H1 (cell line): ENCODE measurements around the gene C17orf107. TPM values are rescaled to one million over a fixed set of nuclear protein-coding genes. Genes with fewer than 3 reads are reported as not detected.

Experiments used
- CTCF ChIA-PET: fragments of 300-600 bp; sonication (Branson Sonifier 250); formaldehyde crosslinking; loops from one replicate; lab custom pipeline; 2021; ENCODE audit not compliant: partially characterized antibody; lab: Charles Lee
- POLR2A ChIA-PET: fragments of 300-600 bp; sonication (Branson Sonifier 250); formaldehyde crosslinking; loops from one replicate; lab custom pipeline; 2021; ENCODE audit warnings: inconsistent platforms; ENCODE audit not compliant: partially characterized antibody; lab: Charles Lee
- DNase-seq, 2 experiments: peaks; one replicate each; pipeline versions ENCODE4 v3.0.0 to v3.0.0-alpha.2; 2010 to 2022; ENCODE audit warnings: low spot score in 2 of 2, low read depth in 1 of 2, mixed read lengths in 1 of 2
- FAIRE-seq: peaks from 2 replicates; lab custom pipeline; 2011; peaks lifted over from hg19 to GRCh38; lab: Jason Lieb, UNC
- H2AFZ ChIP-seq: 2 replicates; pipeline ENCODE4 v1.8.1; 2012; ENCODE audit warnings: low read length, inconsistent platforms
- H2AK5ac ChIP-seq: 2 replicates; pipeline ENCODE4 v1.6.1; 2013; ENCODE audit warnings: low read depth, low read length
- H2BK120ac ChIP-seq: replicated peaks from 2 replicates; pipeline ENCODE3; 2013; ENCODE audit warnings: low read depth, low read length, inconsistent platforms
- H2BK12ac ChIP-seq: 2 replicates; pipeline ENCODE4 v1.6.1; 2013; ENCODE audit warnings: low read depth, low read length
- H2BK15ac ChIP-seq: 2 replicates; pipeline ENCODE4 v1.6.1; 2013; ENCODE audit warnings: low read length
- H2BK20ac ChIP-seq: 2 replicates; pipeline ENCODE4 v1.6.1; 2013; ENCODE audit warnings: low read length
- H2BK5ac ChIP-seq: 2 replicates; pipeline ENCODE4 v1.6.1; 2013; ENCODE audit warnings: low read depth, low read length
- H3K14ac ChIP-seq: 2 replicates; pipeline ENCODE4 v1.6.1; 2013; ENCODE audit warnings: inconsistent platforms; ENCODE audit not compliant: insufficient read length
- H3K18ac ChIP-seq: 2 replicates; pipeline ENCODE4 v1.6.1; 2013; ENCODE audit warnings: low read length; ENCODE audit errors: extremely low read depth
- H3K23ac ChIP-seq: 2 replicates; pipeline ENCODE4 v1.6.1; 2013; ENCODE audit warnings: inconsistent platforms; ENCODE audit not compliant: insufficient read length
- H3K23me2 ChIP-seq: 2 replicates; pipeline ENCODE4 v1.6.1; 2013; ENCODE audit warnings: low read depth, low read length
- H3K27ac ChIP-seq: 2 replicates; pipeline ENCODE4 v1.6.1; 2011; ENCODE audit warnings: low read depth, low read length, inconsistent platforms
- H3K27me3 ChIP-seq, 4 experiments: replicated peaks in 1 of 4; 1 replicate in 1 of 4; 2 replicates in 3 of 4; pipeline versions ENCODE4 v1.6.1 to v1.8.1; 2011 to 2013; ENCODE audit warnings: low read length in 3 of 4, mild to moderate bottlenecking in 3 of 4, inconsistent platforms in 2 of 4, mixed read lengths in 2 of 4, moderate library complexity in 1 of 4; ENCODE audit not compliant: control insufficient read depth in 3 of 4, insufficient read depth in 3 of 4; ENCODE audit errors: extremely low read depth in 1 of 4
- H3K36me3 ChIP-seq, 4 experiments: 2 replicates each; pipeline versions ENCODE4 v1.6.1 to v1.8.1; 2011 to 2013; ENCODE audit warnings: mild to moderate bottlenecking in 4 of 4, low read length in 3 of 4, moderate library complexity in 2 of 4, control low read depth in 1 of 4, inconsistent platforms in 1 of 4; ENCODE audit not compliant: insufficient read depth in 4 of 4, control insufficient read depth in 2 of 4
- H3K4ac ChIP-seq: replicated peaks from 2 replicates; pipeline ENCODE3; 2013; ENCODE audit warnings: low read length, low read depth, mixed read lengths, inconsistent platforms; ENCODE audit not compliant: insufficient read length
- H3K4me1 ChIP-seq, 4 experiments: replicated peaks in 1 of 4; 1 replicate in 1 of 4; 2 replicates in 3 of 4; pipeline versions ENCODE4 v1.6.1 to v1.8.1; 2011 to 2013; ENCODE audit warnings: low read length in 3 of 4, inconsistent platforms in 2 of 4, mixed read lengths in 1 of 4; ENCODE audit not compliant: insufficient read depth in 4 of 4, control insufficient read depth in 3 of 4
- H3K4me2 ChIP-seq, 2 experiments: 2 replicates each; pipeline versions ENCODE4 v1.6.1 to v1.8.1; 2011 to 2013; ENCODE audit warnings: low read depth in 2 of 2, low read length in 2 of 2, control low read depth in 1 of 2, inconsistent platforms in 1 of 2, mild to moderate bottlenecking in 1 of 2; ENCODE audit not compliant: insufficient read depth in 1 of 2
- H3K4me3 ChIP-seq, 4 experiments: fragments of 200-600, 300-600 bp in 1 of 4; sonication (generic), shearing (Covaris generic), sonication (Bioruptor Twin) in 1 of 4; 2 replicates each; pipeline versions ENCODE4 v1.5.1 to v1.8.1; 2011 to 2016; ENCODE audit warnings: low read length in 4 of 4, low read depth in 3 of 4, control low read depth in 2 of 4, inconsistent platforms in 2 of 4, mild to moderate bottlenecking in 2 of 4, mixed read lengths in 1 of 4, moderate library complexity in 1 of 4; ENCODE audit not compliant: insufficient read depth in 2 of 4; ENCODE audit errors: extremely low read depth in 1 of 4
- H3K56ac ChIP-seq: replicated peaks from 2 replicates; pipeline ENCODE3; 2013; ENCODE audit warnings: low read depth, mild to moderate bottlenecking, mixed read lengths, low read length, inconsistent platforms; ENCODE audit not compliant: insufficient read length
- H3K79me1 ChIP-seq: 2 replicates; pipeline ENCODE4 v1.6.1; 2013; ENCODE audit warnings: low read depth, low read length, control low read depth
- H3K79me2 ChIP-seq, 2 experiments: 2 replicates each; pipeline versions ENCODE4 v1.6.1 to v1.8.1; 2012 to 2013; ENCODE audit warnings: low read length in 2 of 2, mild to moderate bottlenecking in 2 of 2, inconsistent platforms in 1 of 2; ENCODE audit not compliant: insufficient read depth in 2 of 2, control insufficient read depth in 1 of 2
- H3K9ac ChIP-seq, 4 experiments: replicated peaks in 1 of 4; 1 replicate in 1 of 4; 2 replicates in 3 of 4; pipeline versions ENCODE4 v1.6.1 to v1.8.1; 2011 to 2013; ENCODE audit warnings: low read depth in 3 of 4, low read length in 3 of 4, control low read depth in 2 of 4, mild to moderate bottlenecking in 2 of 4, moderate library complexity in 2 of 4, inconsistent platforms in 1 of 4; ENCODE audit errors: extremely low read depth in 1 of 4
- H3K9me3 ChIP-seq, 2 experiments: 2 replicates each; pipeline versions ENCODE4 v1.6.1 to v1.8.1; 2012 to 2013; ENCODE audit warnings: mild to moderate bottlenecking in 2 of 2, moderate library complexity in 2 of 2, control low read depth in 1 of 2, inconsistent platforms in 1 of 2, low read depth in 1 of 2, low read length in 1 of 2, mixed read lengths in 1 of 2; ENCODE audit not compliant: insufficient read depth in 2 of 2
- H4K20me1 ChIP-seq, 2 experiments: replicated peaks in 1 of 2; 2 replicates each; pipeline versions ENCODE3 to v1.8.1; 2011 to 2013; ENCODE audit warnings: inconsistent platforms in 2 of 2, low read length in 2 of 2, mild to moderate bottlenecking in 1 of 2; ENCODE audit not compliant: insufficient read depth in 2 of 2, control insufficient read depth in 1 of 2
- H4K5ac ChIP-seq: 2 replicates; pipeline ENCODE4 v1.6.1; 2013; ENCODE audit warnings: low read length, low read depth, mixed read lengths, inconsistent platforms; ENCODE audit not compliant: insufficient read length
- H4K8ac ChIP-seq: 2 replicates; pipeline ENCODE4 v1.8.0; 2013; ENCODE audit warnings: mild to moderate bottlenecking, moderate library complexity, low read length, inconsistent platforms; ENCODE audit not compliant: insufficient read depth; ENCODE audit errors: extremely low read depth
- H4K91ac ChIP-seq: replicated peaks from 2 replicates; pipeline ENCODE3; 2013; ENCODE audit warnings: low read length, mixed read lengths, inconsistent platforms; ENCODE audit not compliant: insufficient read length
- ASH2L ChIP-seq: fragments of 200-600, 300-600 bp; sonication (generic); IDR thresholded peaks from one replicate; pipeline ENCODE4 v1.7.1; 2017; ENCODE audit warnings: low read length
- CEBPB ChIP-seq: IDR thresholded peaks from 2 replicates; pipeline ENCODE4 v1.6.1; 2012; ENCODE audit warnings: low read depth, low read length
- CHD1 ChIP-seq: IDR thresholded peaks from 2 replicates; pipeline ENCODE4 v1.6.1; 2012; ENCODE audit warnings: low read depth, low read length, improper control_type of control experiment
- CHD2 ChIP-seq: IDR thresholded peaks from 2 replicates; pipeline ENCODE4 v1.6.1; 2012; ENCODE audit warnings: low read length, improper control_type of control experiment
- GABPA ChIP-seq: IDR thresholded peaks from 2 replicates; pipeline ENCODE4 v1.6.1; 2011; ENCODE audit warnings: mild to moderate bottlenecking, low read length, moderate library complexity, borderline replicate concordance; ENCODE audit not compliant: insufficient read depth
- POLR2AphosphoS5 ChIP-seq: IDR thresholded peaks from 2 replicates; pipeline ENCODE4 v1.6.1; 2011; ENCODE audit warnings: low read depth, low read length
- WGBS, 2 experiments: shearing (Covaris generic) in 1 of 2; methylation state at CpG; one replicate each; pipeline versions ENCODE4 v1.1.6 to v1.1.7; 2013 to 2015; ENCODE audit warnings: low lambda C conversion rate in 2 of 2, mixed read lengths in 2 of 2, inconsistent platforms in 1 of 2, low coverage in 1 of 2, missing lambda C conversion rate in 1 of 2; ENCODE audit not compliant: insufficient replicate concordance in 2 of 2, insufficient coverage in 1 of 2, insufficient read length in 1 of 2; ENCODE audit errors: extremely low coverage in 1 of 2, missing lambda C conversion rate in 1 of 2; 5-methylcytosine and 5-hydroxymethylcytosine counted together
- polyA plus RNA-seq, 7 experiments: library from polyadenylated mRNA; depleted of rRNA in 3 of 7; stranded (reverse) in 5 of 7; unstranded in 2 of 7; fragments of >200 nt in 5 of 7; fragments of 200-250 nt in 2 of 7; gene quantifications; 1 replicate in 5 of 7; 2 replicates in 1 of 7; 4 replicates in 1 of 7; pipeline versions ENCODE4 v1.2.1 to v1.2.3, GENCODE V29; 2011 to 2013; ENCODE audit warnings: missing spikeins in 2 of 7, mixed read lengths in 2 of 7
- total RNA-seq: library from RNA; stranded (reverse); fragmentation: NEBNext Ultra II Directional; extraction: Animal tissue kit (Norgen Biotek cat#: 25700); gene quantifications from 2 replicates; pipeline ENCODE4 v1.2.1, GENCODE V29; 2021

C17orf107 gene
- total and polyA plus RNA-seq, 2 of the 8 experiments (the other 6 are each of a cell fraction or from before 2014, with no cell fraction given) = 0.39 to 0.45 TPM

GRCh38 chr17:4898351-4898750 is 985 bp upstream of the C17orf107 start:
- H3K9me3 ChIP-seq = no peaks in the 10 kb centered on the region
- H3K36me3 ChIP-seq = peaks cover 4 to 19% (median 14%) of the 10 kb centered on the region in 4 experiments; a peak in 7 of 8 replicates
- peaks cover 0 to 10% of the 10 kb centered on the region in 2 experiments for H4K20me1 ChIP-seq
- peaks cover 0 to 11% (median 4%) of the 10 kb centered on the region in 4 experiments; a peak in 6 of 7 replicates for H3K4me1 ChIP-seq
- POLR2A ChIA-PET = interaction anchor here (1.2 to 6.4 kb wide), 2 partner anchors 39 to 194 kb away, joined by 5 to 49 read pairs; partner anchors contain the start of genes PELP1, RNF167 and SLC25A11
- no peak for FAIRE-seq
- no peak overlapping the region for H3K27ac ChIP-seq
- H3K9ac ChIP-seq = no peak overlapping the region
- peaks cover 3% of the 10 kb centered on the region; the same call in 1 of the 2 replicates for H3K23me2 ChIP-seq
- no peak overlapping the region for H2BK12ac ChIP-seq
- H4K8ac ChIP-seq = peak overlapping the region; percentile 14; the same call in 1 of the 2 replicates
- H2AFZ ChIP-seq = no peak overlapping the region
- H4K5ac ChIP-seq = no peak overlapping the region
- no peak overlapping the region for H3K56ac ChIP-seq
- no peak overlapping the region for H2BK15ac ChIP-seq
- no peak overlapping the region for H2BK120ac ChIP-seq
- H3K4me3 ChIP-seq = no peak overlapping the region
- H3K18ac ChIP-seq = no peak overlapping the region
- 78% methylated on average over 8 of the region's 8 CpGs; no CpG with 5 or more reads in 1 of the 2 experiments for WGBS, 2 experiments
- DNase-seq = no peak
- H3K4me2 ChIP-seq = no peak overlapping the region
- H2AK5ac ChIP-seq = no peak overlapping the region
- H2BK5ac ChIP-seq = no peak overlapping the region
- 0 out of 7 replicates have a peak, but pooled peaks cover 0 to 2% (median 0%) of the 10 kb centered on the region in 4 experiments for H3K27me3 ChIP-seq
- TF ChIP-seq ASH2L (no peak), CHD1 (no peak), GABPA (no peak), CHD2 (no peak), CEBPB (no peak), POLR2AphosphoS5 (no peak)
- H3K79me1 ChIP-seq = no peaks in the 10 kb centered on the region; the same call in 1 of the 2 replicates
- no peaks in the 10 kb centered on the region for H3K79me2 ChIP-seq
- H3K4ac ChIP-seq = no peak overlapping the region
- H3K23ac ChIP-seq = no peak overlapping the region
- H3K14ac ChIP-seq = no peak overlapping the region
- H2BK20ac ChIP-seq = no peak overlapping the region
- H4K91ac ChIP-seq = no peak overlapping the region
- CTCF ChIA-PET = interaction anchor here (0.6 to 3.0 kb wide), 4 partner anchors 11 to 117 kb away, joined by 3 to 22 read pairs (median 8); no protein-coding TSS in a partner anchor
